Measurements from ENCODE around the gene DLX6. TPM values are rescaled to one million over a fixed set of nuclear protein-coding genes. Genes with fewer than 3 reads are reported as not detected.

Gene DLX6
- total RNA-seq, 1 experiment from 2014 or later = 1.1 TPM

DNA sequence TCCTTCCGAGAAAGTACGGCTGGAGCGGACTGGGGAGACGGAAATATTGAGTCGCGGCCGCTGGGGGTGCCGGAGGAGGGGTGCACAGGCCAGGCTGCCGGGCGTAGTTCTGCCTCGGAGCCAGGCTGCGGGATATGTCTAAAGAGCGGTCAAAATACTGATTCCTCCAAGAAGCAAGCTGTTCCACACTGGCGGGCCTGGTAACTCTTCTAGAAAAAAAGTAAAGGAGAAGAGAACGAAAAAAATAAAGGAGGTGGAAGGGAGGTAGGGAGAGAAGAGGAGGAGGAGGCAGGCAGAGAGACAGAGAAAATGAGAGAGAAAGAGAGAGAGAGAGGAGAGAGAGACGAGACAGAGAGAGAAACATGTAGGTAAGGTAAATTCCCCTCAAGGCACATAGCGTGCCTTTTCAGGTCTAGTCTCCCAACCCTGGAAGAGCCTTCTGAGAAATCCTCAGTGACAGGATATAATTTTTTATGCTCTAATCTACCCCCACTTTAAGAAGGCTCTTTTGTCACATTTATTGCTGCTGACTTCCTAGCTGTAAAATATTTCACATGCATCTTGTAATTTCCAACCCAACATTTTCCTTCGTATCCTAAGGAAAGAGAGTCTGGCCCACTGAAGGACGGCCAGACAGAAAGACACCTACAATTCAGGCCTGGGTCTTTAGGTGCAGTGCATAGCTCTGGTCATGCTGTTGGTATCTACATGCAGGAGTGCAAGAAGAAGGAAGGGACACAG lies 13.6 kb downstream of the DLX6 start:
- TF ChIP-seq, protein P1, sequence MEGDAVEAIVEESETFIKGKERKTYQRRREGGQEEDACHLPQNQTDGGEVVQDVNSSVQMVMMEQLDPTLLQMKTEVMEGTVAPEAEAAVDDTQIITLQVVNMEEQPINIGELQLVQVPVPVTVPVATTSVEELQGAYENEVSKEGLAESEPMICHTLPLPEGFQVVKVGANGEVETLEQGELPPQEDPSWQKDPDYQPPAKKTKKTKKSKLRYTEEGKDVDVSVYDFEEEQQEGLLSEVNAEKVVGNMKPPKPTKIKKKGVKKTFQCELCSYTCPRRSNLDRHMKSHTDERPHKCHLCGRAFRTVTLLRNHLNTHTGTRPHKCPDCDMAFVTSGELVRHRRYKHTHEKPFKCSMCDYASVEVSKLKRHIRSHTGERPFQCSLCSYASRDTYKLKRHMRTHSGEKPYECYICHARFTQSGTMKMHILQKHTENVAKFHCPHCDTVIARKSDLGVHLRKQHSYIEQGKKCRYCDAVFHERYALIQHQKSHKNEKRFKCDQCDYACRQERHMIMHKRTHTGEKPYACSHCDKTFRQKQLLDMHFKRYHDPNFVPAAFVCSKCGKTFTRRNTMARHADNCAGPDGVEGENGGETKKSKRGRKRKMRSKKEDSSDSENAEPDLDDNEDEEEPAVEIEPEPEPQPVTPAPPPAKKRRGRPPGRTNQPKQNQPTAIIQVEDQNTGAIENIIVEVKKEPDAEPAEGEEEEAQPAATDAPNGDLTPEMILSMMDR (IDR thresholded peaks at IDR 0.05; ENCODE audit: unreplicated experiment) = no peak
- Mint-ChIP-seq H3K4me3 (ENCODE audit: low read depth, unreplicated experiment) (no peak overlapping the region), H3K9me3 (ENCODE audit: low read depth, unreplicated experiment) (no peaks in the 10 kb centered on the region), H3K27ac (ENCODE audit: unreplicated experiment) (no peak overlapping the region), H3K27me3 (ENCODE audit: unreplicated experiment) (peaks cover 78% of the 10 kb centered on the region), H3K36me3 (ENCODE audit: insufficient read depth, unreplicated experiment) (peaks cover 9% of the 10 kb centered on the region), H3K4me1 (ENCODE audit: low read depth, unreplicated experiment) (peaks cover 10% of the 10 kb centered on the region)
- no peak for DNase-seq
- intact Hi-C loops (cut with micrococcal nuclease; ENCODE audit: unreplicated experiment) = no loop called here
- BruUV-seq (replicated peaks) = no TSS peak
- CTCF ChIA-PET = no interaction called here

DNA sequence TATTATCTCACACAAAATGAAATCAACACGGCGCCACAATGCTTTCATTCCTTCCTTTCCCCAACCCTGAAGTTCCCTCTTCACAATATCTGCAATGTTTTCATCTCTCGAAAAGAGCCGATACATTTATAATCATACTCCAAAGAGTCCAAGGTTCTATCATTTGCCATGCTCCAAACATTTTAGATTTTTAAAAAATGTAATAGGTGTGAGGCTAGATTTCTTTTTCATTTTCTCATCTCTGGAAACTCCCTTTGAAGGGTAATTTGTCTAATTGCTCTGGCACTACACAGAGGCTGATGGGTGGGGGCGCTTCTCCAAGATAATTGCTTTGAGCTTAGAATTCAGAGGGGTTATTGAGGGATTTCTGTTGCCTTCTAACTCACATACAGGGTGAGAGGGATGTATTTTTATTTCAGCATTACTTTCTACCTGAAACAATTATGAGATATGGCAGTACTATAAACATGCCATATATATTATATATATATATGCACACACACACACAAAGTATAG lies 14.4 kb downstream of the DLX6 start:
- Mint-ChIP-seq H3K4me3 (ENCODE audit: low read depth, unreplicated experiment) (no peak overlapping the region), H3K4me1 (ENCODE audit: low read depth, unreplicated experiment) (peaks cover 18% of the 10 kb centered on the region), H3K27me3 (ENCODE audit: unreplicated experiment) (peaks cover 78% of the 10 kb centered on the region), H3K36me3 (ENCODE audit: insufficient read depth, unreplicated experiment) (peaks cover 9% of the 10 kb centered on the region), H3K9me3 (ENCODE audit: low read depth, unreplicated experiment) (no peaks in the 10 kb centered on the region), H3K27ac (ENCODE audit: unreplicated experiment) (no peak overlapping the region)
- intact Hi-C loops (cut with micrococcal nuclease; ENCODE audit: unreplicated experiment) = no loop called here
- no TSS peak for BruUV-seq (replicated peaks)
- TF ChIP-seq, protein P1 (IDR thresholded peaks at IDR 0.05; ENCODE audit: unreplicated experiment) = no peak
- DNase-seq = no peak
- CTCF ChIA-PET = no interaction called here

DNA sequence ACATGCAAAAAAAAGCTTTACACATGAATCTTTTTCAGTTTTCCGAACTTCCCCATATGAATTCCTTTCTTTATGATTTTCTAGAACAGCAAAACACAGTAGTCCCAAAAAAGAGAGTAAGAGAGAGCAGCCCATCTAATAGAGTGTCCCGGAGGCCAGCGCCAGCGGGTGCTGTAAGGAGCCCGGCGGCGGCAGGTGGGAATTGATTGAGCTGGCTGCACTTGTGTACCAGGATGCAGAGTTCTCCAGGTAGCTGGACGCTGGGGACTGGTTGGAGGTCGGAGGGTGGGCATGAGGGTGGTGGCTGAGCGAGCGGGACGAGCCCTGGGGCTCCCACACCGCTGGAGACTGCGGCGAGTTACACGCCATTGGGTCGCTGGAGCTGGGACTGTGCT lies 15.2 kb downstream of the DLX6 start:
- Mint-ChIP-seq H3K27me3 (ENCODE audit: unreplicated experiment) (peaks cover 78% of the 10 kb centered on the region), H3K4me3 (ENCODE audit: low read depth, unreplicated experiment) (no peak overlapping the region), H3K9me3 (ENCODE audit: low read depth, unreplicated experiment) (no peaks in the 10 kb centered on the region), H3K4me1 (ENCODE audit: low read depth, unreplicated experiment) (peaks cover 23% of the 10 kb centered on the region), H3K36me3 (ENCODE audit: insufficient read depth, unreplicated experiment) (peaks cover 9% of the 10 kb centered on the region), H3K27ac (ENCODE audit: unreplicated experiment) (no peak overlapping the region)
- DNase-seq = no peak
- CTCF ChIA-PET = no interaction called here
- BruUV-seq (replicated peaks) = no TSS peak
- intact Hi-C loops (cut with micrococcal nuclease; ENCODE audit: unreplicated experiment) = no loop called here
- TF ChIP-seq, protein P1 (IDR thresholded peaks at IDR 0.05; ENCODE audit: unreplicated experiment) = no peak

DNA sequence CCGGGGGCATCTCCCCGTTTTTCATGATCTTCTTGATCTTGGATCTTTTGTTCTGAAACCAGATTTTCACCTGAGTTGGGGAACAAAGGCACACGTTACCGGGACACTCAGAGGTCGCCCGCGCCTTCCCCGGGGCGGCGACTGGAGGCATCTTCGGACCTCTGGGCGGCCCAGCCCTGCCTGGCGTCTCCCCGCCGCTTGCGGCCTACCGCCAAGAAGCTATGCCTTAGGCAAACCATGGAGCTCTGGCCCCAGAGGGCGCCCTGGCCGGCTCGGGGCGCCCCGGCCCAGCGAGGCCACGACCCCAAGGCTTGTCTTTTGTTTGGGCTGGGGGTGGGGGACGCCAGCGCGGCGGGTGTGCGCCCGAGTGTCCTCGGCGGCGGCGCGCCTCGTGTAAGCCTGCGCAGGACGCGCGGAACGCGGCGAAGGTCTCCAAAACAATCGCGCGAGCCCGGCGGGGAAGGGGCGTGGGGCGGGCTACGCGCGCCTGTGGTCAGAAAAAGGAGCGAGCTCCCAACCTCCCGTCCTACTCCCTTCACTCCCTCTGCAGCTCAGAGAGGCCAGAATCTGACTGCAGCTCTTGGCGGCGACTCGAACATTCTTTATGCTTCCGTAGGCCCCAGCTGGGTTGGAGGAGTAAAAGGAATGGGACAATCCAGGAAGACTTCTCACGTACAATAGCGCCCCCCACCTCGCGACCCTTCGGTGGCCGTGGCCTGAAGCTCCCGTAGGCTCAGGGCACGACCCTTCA lies 15.8 kb downstream of the DLX6 start:
- H3K36me3 Mint-ChIP-seq (ENCODE audit: insufficient read depth, unreplicated experiment) = peaks cover 9% of the 10 kb centered on the region
- no peaks in the 10 kb centered on the region for H3K9me3 Mint-ChIP-seq (ENCODE audit: low read depth, unreplicated experiment)
- no peak overlapping the region for H3K27ac Mint-ChIP-seq (ENCODE audit: unreplicated experiment)
- H3K4me3 Mint-ChIP-seq (ENCODE audit: low read depth, unreplicated experiment) = no peak overlapping the region
- no TSS peak for BruUV-seq (replicated peaks)
- CTCF ChIA-PET = no interaction called here
- TF ChIP-seq, protein P1 (IDR thresholded peaks at IDR 0.05; ENCODE audit: unreplicated experiment) = no peak
- DNase-seq = no peak
- H3K27me3 Mint-ChIP-seq (ENCODE audit: unreplicated experiment) = peaks cover 78% of the 10 kb centered on the region
- H3K4me1 Mint-ChIP-seq (ENCODE audit: low read depth, unreplicated experiment) = peaks cover 23% of the 10 kb centered on the region
- intact Hi-C loops (cut with micrococcal nuclease; ENCODE audit: unreplicated experiment) = no loop called here
